Stimulated activated effector memory CD8-positive, alpha-beta T cell treated with anti-CD3 and anti-CD28 coated beads, Interleukin-12 subunit alpha, Interleukin-12 subunit beta, amount 100 ng/mL, for 72 hours (primary cell): Measurements from ENCODE around the gene ARHGAP45.
"Not testable (repeated sequence)": the region's sequence is repeated elsewhere in the genome, so short reads cannot be mapped to it uniquely, and the experiment has no call there.

Experiments
- ATAC-seq: fragments of 150-1000 bp; cut with Tn5 transposase; 2 replicates; pipeline ENCODE4 v1.10.0; 2021
- DNase-seq, 2 donors: peaks; one replicate each; pipeline ENCODE4 v3.0.0; 2021 to 2022; ENCODE audit warnings: low spot score in 2 of 2
- H3K27ac Mint-ChIP-seq: one replicate; pipeline ENCODE4 v1.8.0; 2022; ENCODE audit warnings: mild to moderate bottlenecking, mixed read lengths
- H3K36me3 Mint-ChIP-seq: one replicate; pipeline ENCODE4 v1.8.0; 2022; ENCODE audit warnings: mild to moderate bottlenecking, mixed read lengths
- H3K4me1 Mint-ChIP-seq: one replicate; pipeline ENCODE4 v1.8.0; 2022; ENCODE audit warnings: mixed read lengths
- H3K4me3 Mint-ChIP-seq: one replicate; pipeline ENCODE4 v1.8.0; 2022; ENCODE audit warnings: mild to moderate bottlenecking, mixed read lengths
- H3K9me3 Mint-ChIP-seq: one replicate; pipeline ENCODE4 v1.8.0; 2022; ENCODE audit warnings: mixed read lengths

The ARHGAP45 gene

GRCh38 chr19:1128106-1128505, 61.1 kb downstream of the ARHGAP45 start:
- H3K27ac Mint-ChIP-seq, result no peak overlapping the region
- H3K4me3 Mint-ChIP-seq, result no peak overlapping the region
- H3K4me1 Mint-ChIP-seq, result peaks cover 38% of the 10 kb centered on the region
- H3K36me3 Mint-ChIP-seq, result peaks cover 93% of the 10 kb centered on the region
- DNase-seq (no peak), ATAC-seq (no peak)
- no peaks in the 10 kb centered on the region for H3K9me3 Mint-ChIP-seq

- peaks cover 92% of the 10 kb centered on the region for H3K36me3 Mint-ChIP-seq
- not testable (repeated sequence) for DNase-seq, H3K9me3 Mint-ChIP-seq, ATAC-seq
- H3K4me1 Mint-ChIP-seq, result peaks cover 46% of the 10 kb centered on the region
- peak overlapping the region; percentile 95 for H3K27ac Mint-ChIP-seq
- peak overlapping the region; percentile 84 for H3K4me3 Mint-ChIP-seq
Measured at GRCh38 chr19:1129084-1129483, 62.1 kb downstream of the ARHGAP45 start.

- Mint-ChIP-seq H3K9me3 (no peaks in the 10 kb centered on the region), H3K4me3 (peak overlapping the region; percentile 84), H3K27ac (peak overlapping the region; percentile 95), H3K36me3 (peaks cover 88% of the 10 kb centered on the region), H3K4me1 (peaks cover 50% of the 10 kb centered on the region)
- DNase-seq (no peak), ATAC-seq (no peak)
Measured at GRCh38 chr19:1129535-1129934, 62.6 kb downstream of the ARHGAP45 start.

GRCh38 chr19:1130771-1131717, 64.1 kb downstream of the ARHGAP45 start:
- Mint-ChIP-seq H3K27ac (peak overlapping the region; percentile 95), H3K9me3 (no peaks in the 10 kb centered on the region), H3K36me3 (peaks cover 73% of the 10 kb centered on the region), H3K4me1 (peaks cover 57% of the 10 kb centered on the region), H3K4me3 (peak overlapping the region; percentile 84)
- no peak for ATAC-seq
- peak in 1 of 2 donors; percentile 76 for DNase-seq

- DNase-seq, result peak; percentile 77 to 95
- peaks cover 59% of the 10 kb centered on the region for H3K4me1 Mint-ChIP-seq
- peak; percentile 74 for ATAC-seq
- H3K27ac Mint-ChIP-seq, result peak overlapping the region; percentile 95
- H3K36me3 Mint-ChIP-seq, result peaks cover 64% of the 10 kb centered on the region
- H3K9me3 Mint-ChIP-seq, result no peaks in the 10 kb centered on the region
- peak overlapping the region; percentile 84 for H3K4me3 Mint-ChIP-seq
Measured at GRCh38 chr19:1131718-1132551, 65.0 kb downstream of the ARHGAP45 start.

- Mint-ChIP-seq H3K36me3 (peaks cover 55% of the 10 kb centered on the region), H3K4me3 (peak overlapping the region; percentile 84), H3K9me3 (no peaks in the 10 kb centered on the region), H3K27ac (peak overlapping the region; percentile 95), H3K4me1 (peaks cover 50% of the 10 kb centered on the region)
- DNase-seq (peak; percentile 53 to 87), ATAC-seq (peak; percentile 25)
Measured at GRCh38 chr19:1132552-1133383, 65.8 kb downstream of the ARHGAP45 start.

GRCh38 chr19:1133471-1133929, 66.5 kb downstream of the ARHGAP45 start:
- Mint-ChIP-seq H3K4me1 (peaks cover 48% of the 10 kb centered on the region), H3K27ac (peak overlapping the region; percentile 95), H3K36me3 (peaks cover 48% of the 10 kb centered on the region), H3K9me3 (no peaks in the 10 kb centered on the region), H3K4me3 (peak overlapping the region; percentile 84)
- DNase-seq (peak; percentile 82 to 95), ATAC-seq (peak; percentile 80)

- no peak overlapping the region for H3K4me3 Mint-ChIP-seq
- H3K36me3 Mint-ChIP-seq, result peaks cover 39% of the 10 kb centered on the region
- DNase-seq, result no peak
- no peaks in the 10 kb centered on the region for H3K9me3 Mint-ChIP-seq
- H3K4me1 Mint-ChIP-seq, result peaks cover 42% of the 10 kb centered on the region
- H3K27ac Mint-ChIP-seq, result no peak overlapping the region
- ATAC-seq, result no peak
Measured at GRCh38 chr19:1134431-1134830, 67.5 kb downstream of the ARHGAP45 start.

GRCh38 chr19:1135454-1135853, 68.5 kb downstream of the ARHGAP45 start:
- no peaks in the 10 kb centered on the region for H3K9me3 Mint-ChIP-seq
- ATAC-seq (no peak), DNase-seq (no peak)
- peaks cover 38% of the 10 kb centered on the region for H3K4me1 Mint-ChIP-seq
- peak overlapping the region; percentile 43 for H3K27ac Mint-ChIP-seq
- H3K36me3 Mint-ChIP-seq, result peaks cover 39% of the 10 kb centered on the region
- H3K4me3 Mint-ChIP-seq, result no peak overlapping the region

- ATAC-seq, result no peak
- Mint-ChIP-seq H3K36me3 (peaks cover 37% of the 10 kb centered on the region), H3K4me3 (no peak overlapping the region), H3K9me3 (no peaks in the 10 kb centered on the region), H3K27ac (peak overlapping the region; percentile 78), H3K4me1 (peaks cover 32% of the 10 kb centered on the region)
- no peak for DNase-seq
Measured at GRCh38 chr19:1136201-1136600, 69.2 kb downstream of the ARHGAP45 start.
